Germinal center (tissue), 1 donor: ENCODE measurements around the gene DERL2.

Experiments
- DNase-seq: peaks from one replicate; pipeline ENCODE4 v3.0.0; 2012; ENCODE audit warnings: mixed read lengths, low spot score

DERL2 gene

DNA sequence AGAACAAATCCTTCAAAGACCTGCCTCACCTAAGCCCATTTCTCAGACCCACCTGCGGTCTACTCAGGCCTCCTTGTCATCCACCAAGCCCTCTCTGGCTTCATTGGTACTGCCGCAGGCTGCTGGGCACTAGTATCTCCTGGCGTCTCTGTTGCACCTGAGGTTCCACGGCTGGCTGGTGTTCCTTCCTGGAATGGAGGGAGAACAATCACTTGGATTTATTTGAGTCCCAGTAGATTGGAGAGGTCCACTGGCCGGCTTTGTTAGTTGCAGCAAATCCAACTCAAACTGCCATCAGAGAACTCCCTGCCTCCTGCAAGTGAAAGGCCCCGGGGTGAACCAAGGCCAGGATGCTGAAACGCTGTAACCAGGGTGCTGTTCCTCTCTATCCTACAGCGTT lies 15.7 kb upstream of the DERL2 start:
- no peak for DNase-seq

DNA sequence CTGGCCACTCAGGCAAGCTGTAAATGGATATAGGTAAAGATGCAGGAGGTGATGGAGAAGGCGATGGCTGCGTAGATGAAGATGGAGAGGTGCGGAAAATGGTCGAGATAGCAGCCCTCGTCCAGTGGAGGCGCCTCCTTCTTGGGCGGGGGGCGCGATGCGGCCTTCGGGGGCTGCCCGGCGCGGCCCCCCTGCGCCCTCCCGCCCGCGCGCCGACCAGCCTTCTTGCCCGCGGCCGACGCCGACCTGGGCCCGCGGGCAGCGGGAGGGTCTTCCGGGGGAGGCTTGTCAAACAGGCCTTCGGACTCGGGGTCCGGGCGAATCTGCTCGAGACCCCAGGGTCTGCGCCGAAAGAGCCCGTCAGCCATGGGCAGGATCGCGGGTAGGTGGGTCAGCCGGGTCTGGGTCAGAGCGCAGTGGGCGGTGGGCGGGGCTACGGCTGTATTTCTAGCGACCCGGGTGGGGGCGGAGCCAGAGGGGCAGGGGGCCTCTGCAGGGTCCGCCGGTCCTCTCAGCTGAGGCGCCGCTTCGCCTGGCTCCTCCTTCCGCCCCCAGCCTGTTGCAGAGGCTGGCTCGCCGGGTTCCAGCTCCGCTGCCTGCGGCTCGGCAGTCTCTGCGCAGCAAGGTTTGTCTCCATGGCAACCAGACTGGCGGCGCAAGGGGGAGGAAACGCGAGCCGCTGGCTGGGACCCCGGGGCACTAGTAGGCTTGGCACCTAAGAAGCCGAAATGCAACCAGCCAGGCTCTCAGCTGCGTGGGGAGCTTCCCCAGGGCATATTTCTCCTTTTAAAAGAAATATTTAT lies 14.8 kb upstream of the DERL2 start:
- peak; percentile 93 for DNase-seq

DNA sequence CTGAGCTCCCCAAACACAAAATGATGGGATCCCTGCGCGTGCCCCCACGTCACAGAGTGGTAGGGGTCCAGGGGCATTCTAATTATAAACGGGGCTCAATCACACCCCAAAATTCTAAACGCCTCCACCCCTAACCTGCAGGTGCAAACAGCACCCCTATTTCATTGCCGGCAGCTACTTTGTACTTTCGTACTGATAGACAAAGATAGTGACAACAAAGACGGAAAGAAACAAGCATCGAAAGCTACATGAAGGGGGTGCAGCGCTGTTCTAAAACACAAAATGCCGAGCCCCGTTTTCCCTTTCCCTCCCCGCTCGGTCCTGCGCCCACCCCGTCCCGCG lies 14.2 kb upstream of the DERL2 start:
- DNase-seq, result no peak

DNA sequence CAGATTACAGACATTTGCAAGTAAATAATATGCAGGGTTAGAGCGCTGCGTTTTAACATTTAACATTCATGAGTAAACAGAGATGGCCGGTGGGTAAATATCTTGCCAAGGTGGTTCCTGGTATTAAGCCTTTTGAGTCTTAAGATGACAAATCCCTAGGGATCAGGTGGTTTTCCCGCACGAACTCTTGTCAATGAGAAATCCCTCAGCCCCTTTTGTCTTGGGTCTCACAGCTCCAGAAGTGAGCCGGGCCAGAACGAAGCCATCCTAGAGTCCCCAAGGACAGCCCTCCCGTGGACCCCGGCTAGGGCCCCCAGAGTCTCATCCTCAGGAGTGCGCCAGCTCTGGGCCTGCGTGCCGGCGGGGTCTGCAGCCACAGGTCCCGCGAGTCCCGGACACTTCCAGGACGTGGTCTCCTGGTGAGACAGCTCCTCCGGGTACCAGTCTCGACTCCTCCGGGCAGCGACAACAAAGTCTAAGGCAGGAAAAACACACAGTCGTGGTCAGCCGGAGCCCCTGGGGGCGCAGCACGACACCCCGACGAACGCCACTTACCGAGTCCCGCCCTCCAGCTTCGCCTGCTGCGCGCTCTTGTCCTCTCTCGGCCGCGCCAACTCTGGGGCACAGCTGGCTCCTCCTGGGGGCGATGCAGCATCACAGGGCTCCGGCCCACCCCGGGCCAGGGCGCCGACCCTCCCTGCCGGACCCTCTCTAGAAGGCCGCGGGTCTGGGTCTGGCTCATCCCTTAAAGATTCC lies 13.7 kb upstream of the DERL2 start:
- DNase-seq, result no peak

DNA sequence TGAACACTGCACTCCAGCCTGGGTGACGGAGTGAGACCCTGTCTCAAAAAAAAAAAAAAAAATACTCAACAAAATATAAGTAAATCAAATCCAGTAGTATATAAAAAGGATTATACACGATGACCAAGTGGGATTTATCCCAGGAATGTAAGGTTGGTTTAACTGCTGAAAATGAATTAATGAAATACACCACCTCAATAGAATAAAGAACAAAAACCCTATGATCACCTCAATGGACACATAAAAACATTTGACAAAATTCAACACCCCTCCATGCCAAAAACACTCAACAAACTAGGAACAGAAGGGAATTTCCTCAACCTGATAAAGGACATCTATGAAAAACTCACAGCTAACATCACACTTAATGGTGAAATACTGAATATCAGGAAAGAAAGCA lies 7.0 kb upstream of the DERL2 start:
- DNase-seq, result no peak

DNA sequence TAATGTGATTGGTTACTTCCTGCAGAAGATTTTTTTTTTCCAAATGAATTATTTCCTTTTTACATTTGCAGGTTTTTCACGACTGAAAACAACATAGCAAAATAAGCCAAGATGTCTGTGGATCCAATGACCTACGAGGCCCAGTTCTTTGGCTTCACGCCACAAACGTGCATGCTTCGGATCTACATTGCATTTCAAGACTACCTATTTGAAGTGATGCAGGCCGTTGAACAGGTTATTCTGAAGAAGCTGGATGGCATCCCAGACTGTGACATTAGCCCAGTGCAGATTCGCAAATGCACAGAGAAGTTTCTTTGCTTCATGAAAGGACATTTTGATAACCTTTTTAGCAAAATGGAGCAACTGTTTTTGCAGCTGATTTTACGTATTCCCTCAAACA lies 2.8 kb upstream of the DERL2 start:
- DNase-seq, result no peak

DNA sequence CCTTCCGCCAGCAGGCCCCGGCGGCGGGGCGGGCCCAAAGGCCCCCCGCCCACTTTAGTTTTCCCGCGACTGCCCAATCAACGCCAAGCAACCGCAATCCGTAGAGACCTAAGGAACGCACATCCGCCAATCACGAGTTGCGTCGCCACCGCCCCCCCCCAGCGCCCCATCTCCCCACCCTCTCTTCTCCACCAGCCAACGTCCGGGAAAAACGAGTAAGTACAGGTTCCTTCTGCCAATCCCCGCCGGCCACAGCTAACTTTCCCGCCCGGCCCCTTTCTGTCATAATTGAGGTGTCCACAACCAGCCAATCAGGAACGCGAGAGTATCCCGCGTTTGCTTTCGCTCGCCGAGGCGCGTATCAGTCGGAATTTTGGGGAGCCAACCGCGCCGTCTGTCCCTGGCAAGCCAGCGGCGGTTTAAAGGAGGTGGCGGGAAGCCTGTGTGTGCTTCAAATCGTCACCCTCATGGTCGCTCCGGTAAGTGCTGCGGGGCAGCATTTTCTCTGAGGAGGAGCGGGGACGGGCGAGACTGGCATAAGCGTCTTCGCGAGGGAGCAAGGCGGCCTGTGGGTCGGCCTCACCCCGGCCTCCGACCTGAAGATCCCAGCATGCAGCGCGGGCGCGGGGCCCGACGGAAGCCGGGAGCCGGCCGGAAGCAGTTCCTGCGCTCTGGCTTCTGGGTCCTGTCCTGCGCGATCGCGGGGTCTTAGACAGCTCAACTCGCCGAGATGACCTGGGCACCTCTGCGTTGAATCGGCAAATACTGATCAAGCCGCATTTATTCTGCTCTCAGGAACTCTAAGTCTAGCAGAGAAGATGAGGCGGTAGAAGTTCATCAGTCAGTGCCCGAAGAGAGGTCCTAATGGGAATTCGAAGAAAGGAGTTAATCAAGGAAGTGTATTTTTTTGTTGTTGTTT lies 487 bp upstream of the DERL2 start, which contains the start of gene MIS12:
TSS of gene MIS12 (plus strand) at position 361 of the 919 bp plus-strand sequence. CDS start 2,297 bp downstream, outside the sequence.
- peak; percentile 100 for DNase-seq

DNA sequence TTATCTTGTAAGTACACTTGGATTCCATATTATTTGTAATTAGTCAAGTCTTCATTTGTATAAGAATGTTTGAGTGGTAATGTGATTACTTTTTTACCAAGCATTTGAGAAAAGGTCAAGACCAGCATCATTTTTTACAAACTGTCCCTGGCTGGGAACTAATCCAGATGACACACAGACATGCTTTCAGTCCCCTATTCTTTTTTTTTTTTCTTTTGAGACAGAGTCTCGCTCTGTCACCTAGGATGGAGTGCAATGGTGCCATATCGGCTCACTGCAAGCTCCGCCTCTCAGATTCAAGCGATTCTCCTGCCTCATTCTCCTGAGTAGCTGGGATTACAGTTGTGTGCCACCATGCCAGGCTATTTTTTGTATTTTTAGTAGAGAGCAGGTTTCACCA lies 4.5 kb downstream of the DERL2 start:
- no peak for DNase-seq

DNA sequence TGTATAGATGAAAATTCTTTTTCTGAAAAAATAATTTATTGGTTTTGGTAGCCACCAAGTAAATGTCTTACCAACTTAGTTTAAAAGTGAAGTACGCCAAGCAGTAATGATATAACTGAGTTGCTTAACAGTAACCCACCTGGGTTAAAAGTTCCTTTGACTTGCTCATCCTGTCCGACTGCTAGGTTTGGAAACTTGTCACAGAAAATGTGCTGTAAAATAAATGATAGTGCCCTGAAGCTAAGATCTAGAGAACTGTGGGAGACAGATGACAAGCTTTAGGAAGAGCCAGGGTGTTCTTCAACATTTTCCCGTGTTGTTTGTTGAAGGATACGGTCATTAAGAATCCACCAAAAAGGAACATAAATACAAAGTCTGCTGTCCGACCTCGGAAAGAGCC lies 5.0 kb downstream of the DERL2 start:
- DNase-seq, result no peak

DNA sequence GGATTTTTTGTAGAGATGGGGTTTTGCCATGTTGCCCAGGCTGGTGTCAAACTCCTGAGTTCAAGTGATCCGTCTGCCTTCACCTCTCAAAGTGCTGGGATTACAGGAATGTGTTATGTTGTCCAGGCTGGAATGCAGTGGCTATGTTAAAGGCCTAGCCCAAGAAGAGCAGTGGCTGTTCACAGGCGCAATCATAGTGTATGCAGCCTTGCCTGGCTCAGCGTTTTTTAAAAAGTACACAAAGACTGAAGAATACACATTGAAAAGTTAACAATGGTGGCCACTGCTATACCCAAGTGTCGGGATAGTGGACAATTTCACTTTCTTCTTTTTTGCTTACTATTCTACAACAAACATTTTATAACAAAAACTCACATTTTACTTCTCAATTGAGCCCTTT lies 7.0 kb downstream of the DERL2 start:
- DNase-seq, result no peak

DNA sequence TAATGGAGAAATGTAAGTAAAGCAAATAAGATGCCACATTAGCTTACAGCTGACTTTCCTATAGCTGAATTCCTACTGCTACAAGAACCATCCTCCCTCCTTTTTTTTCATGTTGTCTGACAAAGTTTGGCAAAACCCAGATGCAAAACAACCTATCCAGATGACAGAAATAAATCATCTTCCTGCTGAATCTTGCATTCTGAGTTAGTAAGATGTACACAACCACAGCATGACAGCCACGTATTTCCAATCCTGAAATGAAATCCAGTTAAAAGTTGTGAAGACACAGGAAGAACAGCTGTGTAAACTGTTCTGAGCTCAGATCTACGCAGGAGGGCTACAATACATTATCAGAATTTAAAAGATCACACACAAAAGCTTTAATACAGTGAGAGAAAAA lies 12.1 kb downstream of the DERL2 start:
- no peak for DNase-seq

DNA sequence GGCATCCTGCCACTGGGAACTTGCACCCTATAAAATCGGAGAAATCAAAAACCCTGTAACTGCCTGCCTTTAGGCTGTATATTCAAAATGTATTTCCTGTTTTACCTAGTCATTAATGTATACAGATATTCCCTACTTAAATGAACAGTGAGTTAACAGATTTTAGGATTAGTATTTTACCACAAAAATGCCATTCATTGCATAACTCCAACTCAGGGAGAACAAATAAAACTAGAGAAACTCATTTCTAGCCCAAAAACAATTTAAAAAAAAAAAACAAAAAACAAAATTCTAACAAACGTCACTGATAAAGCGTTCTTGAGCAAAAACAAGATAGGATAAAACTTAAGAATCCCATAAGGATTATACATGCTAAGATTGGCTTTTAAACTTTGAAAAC lies 13.5 kb downstream of the DERL2 start:
- DNase-seq, result no peak

DNA sequence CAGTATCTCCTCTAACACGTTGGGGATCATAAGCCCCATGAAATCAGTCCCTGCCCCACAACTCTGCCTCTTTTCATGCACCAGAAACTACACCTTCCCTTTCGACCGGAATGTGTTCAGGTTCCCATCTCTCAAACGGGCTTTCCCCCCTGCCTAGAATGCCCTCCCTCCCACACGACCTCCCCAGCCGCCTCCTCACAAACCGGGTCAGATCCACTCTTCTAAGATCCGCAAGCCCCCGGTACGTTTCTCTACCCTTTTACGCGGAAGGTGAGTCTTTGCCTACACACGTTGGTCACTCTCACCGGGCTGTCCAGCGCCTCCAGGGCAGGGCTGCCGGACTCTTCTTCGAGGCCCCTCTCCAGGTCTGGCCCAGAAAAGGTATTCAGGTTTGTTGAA lies 17.9 kb downstream of the DERL2 start:
- peak; percentile 37 for DNase-seq

DNA sequence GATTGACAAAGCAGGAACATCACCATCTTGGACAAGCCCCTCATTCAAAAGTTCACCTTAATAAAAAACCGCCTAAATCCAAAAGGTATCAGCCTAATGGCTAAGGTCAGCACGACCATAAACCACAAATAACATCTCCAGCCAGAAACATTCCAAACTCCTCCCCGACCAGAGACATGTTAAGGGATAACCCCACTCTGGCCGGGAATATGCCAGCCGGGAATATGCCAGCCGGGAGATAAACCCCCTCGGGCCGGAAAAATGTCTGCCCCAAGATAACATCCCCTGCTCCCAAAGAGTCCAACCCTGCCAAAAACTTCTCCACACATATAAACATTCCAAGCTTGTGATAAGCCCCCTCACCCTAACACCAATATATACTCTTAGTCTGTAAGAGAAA lies 18.6 kb downstream of the DERL2 start:
- DNase-seq, result no peak

DNA sequence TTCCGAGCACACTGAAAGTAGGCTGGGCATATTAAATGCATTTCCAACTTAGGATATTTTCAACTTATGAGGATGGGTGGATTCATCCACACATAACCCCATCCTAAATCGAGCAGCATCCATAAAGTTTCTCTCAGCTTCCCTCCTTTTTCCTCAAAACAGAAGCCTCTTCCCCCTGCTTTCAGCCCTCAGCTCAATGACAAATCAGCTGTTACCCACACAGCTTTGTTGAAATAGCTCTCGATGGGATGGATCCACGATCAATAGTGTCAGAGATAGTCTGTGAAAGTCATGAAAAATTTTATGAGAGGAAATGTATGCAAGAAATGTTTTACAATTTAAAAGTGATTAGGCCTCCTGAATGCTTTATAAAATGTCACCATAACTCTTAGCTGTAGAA lies 19.7 kb downstream of the DERL2 start:
- DNase-seq, result no peak

DNA sequence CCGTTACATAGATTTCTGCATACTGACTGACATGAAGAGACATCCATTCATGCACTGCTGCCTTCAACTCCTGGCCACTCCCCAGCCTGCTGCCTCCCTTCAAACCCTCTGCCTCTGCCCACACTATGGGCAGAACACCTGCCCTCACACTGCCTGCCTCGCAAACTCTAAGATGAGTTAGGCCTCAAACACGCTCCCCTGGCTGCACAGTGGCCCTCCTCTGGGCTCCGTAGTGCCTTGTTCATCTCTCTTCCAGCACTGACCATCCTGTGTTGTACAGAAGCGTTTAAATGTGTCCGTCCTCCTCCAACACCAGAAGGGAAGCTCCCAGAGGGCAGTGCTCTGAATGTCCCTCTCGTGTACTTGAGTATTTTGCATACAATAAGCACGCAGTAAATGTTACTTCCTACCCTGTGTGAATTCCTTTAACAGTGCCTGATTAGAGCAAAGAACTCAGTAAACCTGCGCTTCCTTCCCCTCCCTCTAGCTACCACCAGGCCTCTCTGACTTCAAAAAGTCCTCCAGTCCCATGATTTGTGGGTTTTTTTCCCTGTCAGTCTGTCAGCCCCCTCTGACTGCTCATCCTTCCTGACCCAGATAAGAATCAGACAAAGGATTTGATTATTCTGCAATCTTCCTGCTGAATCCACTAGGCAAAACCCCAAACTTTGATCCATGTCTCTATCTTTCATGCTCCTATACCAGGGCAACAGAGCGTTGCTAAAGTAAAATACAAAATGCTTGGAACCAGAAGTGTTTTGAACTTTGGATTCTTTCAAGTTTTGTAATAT lies 21.1 kb downstream of the DERL2 start:
- DNase-seq, result no peak

DNA sequence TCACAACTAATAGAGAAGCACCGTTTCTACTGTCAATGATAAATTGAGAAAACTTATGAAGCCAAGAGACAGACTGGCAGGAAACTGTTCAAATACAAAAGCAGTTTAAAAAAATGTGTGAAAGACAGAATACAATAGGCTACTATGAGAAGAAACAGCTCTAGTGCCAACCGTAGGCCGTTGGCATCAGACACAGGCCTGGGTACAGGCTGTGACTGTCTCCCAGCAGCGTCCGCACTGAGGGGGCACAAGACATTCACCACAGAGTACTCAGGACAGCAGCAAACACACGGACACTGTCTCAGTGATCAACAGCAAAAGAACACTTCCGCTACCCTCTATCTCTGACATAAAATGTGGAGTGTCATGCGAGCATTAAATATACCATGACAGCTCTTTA lies 39.2 kb downstream of the DERL2 start:
- no peak for DNase-seq

DNA sequence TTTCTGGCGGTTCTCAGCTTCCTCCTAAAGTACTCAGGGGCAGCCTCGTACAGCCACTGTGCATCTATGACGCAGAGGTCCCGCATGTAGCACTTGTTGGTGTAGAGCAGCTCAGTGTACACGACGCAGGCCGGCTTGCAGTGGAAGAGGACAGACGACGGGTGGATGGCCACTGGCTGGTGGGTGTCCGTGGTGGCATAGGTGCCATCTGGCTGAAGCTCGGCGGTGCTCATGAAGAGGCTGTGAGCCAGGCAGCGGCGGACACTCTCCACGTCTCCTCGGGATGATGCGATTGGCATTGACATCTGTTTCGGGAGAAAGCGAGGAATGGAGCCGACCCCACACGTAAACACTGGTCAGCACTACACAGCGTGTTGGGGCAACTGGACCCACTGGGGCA lies 41.8 kb downstream of the DERL2 start:
- no peak for DNase-seq

DNA sequence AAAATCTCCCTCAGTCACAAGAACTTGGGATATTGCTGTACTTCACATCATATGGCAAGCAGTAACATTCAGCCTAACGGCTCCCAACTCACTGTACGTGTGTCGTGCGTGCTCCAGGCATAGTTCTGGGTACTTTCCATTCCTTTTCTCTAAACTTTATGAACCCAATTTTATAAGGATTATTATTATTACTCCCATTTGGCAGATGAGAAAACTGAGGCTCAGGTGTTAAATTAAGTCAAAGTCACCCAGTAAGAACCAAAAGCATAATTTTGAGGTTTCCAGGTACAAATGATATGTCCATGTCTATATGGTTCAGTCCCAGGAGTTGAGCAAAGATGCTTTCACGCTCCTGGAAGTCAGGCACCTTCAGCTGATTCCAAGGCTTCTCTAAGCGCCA lies 42.2 kb downstream of the DERL2 start:
- DNase-seq, result no peak

DNA sequence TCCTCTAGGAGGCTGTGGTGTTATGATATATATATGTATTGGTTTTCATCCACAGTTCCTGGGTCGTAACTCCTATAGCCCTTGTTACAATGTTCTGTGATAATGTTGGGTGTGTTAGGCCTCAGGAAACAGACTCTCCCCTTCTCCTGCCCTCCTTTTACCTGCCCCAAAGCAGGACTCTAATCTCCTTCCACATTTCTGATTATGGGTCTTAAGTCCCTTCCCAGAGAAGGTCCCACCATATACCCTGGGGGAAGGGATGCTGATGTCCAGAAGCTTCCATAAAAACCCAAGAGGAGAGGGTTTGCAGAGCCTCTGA lies 46.6 kb downstream of the DERL2 start:
- no peak for DNase-seq

DNA sequence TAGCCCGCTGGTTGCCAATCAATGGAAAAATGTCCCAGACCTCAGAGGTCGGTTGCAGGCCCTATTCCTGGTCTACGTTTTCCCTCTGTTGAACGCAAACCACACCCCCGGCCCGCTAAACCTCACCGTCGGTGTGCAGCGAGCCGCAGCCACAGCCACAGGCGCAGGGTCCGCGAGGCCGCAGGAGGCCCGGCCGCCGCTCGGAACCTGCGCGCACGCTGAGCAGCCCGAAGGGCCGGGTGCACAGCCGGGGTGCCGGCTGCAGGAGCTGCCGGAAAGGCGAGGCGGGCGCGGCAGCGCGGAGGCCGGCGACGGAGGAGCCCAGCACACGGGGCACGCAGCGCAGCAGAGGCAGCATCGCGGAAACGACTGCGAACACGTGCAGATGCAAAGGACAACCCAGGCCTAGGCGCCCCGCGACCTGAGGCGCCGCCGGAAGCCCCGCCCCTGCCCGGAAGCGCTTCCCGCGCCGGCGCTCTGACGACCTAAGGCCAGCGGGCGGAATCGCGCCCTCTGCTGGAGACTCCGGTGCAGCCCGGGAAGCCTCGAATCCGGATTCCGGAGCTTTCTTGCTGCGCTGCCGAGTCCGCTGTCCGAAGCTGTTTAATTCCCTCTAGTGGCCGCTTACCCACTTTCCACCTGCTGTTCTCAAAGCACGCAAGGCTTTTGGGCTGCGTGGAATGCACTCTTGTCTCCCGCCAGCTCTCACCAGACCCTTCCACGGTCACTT lies 47.1 kb downstream of the DERL2 start, which contains the start of gene C1QBP:
TSS of gene C1QBP (minus strand) at position 440 of the 730 bp plus-strand sequence. CDS start at position 358, 82 bp downstream.
- DNase-seq, result peak; percentile 94
